Measurements from ENCODE around the gene AARS1. TPM values are rescaled to one million over a fixed set of nuclear protein-coding genes. Genes with fewer than 3 reads are reported as not detected.

AARS1 gene
- total and polyA plus RNA-seq, 2 of the 8 experiments (the other 6 are each of a cell fraction or from before 2014, with no cell fraction given), result 130 to 235 TPM

DNA sequence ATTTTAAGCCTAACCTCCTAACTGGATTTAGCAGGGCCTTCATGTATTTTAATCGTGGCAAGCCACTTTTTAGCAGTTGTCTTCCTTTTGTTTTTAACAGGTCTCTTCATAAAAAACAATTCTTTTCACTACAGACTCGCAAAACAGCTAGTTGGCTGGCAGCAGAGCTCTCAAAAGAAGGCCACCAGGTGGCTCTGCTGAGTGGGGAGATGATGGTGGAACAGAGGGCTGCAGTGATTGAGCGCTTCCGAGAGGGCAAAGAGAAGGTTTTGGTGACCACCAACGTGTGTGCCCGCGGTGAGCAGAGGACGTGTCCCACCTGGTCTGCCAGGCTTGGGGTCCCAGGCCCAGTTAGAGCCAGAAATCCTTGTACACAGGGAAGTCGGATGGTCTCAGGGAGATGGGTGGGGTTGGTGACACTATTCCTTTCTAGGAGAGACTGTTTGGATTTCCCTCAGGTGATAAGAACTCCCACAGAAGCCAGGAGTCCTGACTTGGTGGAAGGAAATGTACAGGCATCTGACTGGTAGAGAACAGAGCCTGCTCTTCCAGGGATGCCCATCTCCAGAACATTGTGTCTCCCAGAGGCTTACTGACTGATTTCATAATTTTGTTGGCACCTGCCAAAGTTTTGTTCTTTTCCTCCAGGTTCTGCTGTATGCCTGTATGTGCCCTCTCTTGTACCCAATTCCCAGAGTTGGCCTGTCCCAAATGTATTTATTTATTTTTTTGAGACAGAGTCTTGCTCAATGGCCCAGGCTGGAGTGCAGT, 42.5 kb upstream of the AARS1 start:
- no peak overlapping the region for H3K9ac ChIP-seq (replicated peaks in 1 of 4; ENCODE audit: extremely low read depth in 1 of 4, low read depth in 3 of 4, low read length in 3 of 4)
- H2AFZ ChIP-seq (ENCODE audit: low read length), result no peak overlapping the region
- H2BK15ac ChIP-seq (ENCODE audit: low read length), result no peak overlapping the region
- H3K18ac ChIP-seq (ENCODE audit: extremely low read depth, low read length), result no peak overlapping the region
- H4K20me1 ChIP-seq (replicated peaks in 1 of 2; ENCODE audit: control insufficient read depth in 1 of 2, insufficient read depth in 2 of 2, low read length in 2 of 2), result no peaks in the 10 kb centered on the region
- ChIA-PET CTCF (ENCODE audit: partially characterized antibody) (interaction anchor here (0.6 to 2.8 kb wide), 14 partner anchors 10 to 404 kb away, joined by 3 to 24 read pairs (median 3); partner anchors contain the start of gene DDX19A), POLR2A (ENCODE audit: partially characterized antibody) (interaction anchor here (1.1 to 3.2 kb wide), 6 partner anchors 9 to 59 kb away, joined by 3 to 18 read pairs (median 4); partner anchors contain the start of genes AARS1 and DDX19B)
- no peaks in the 10 kb centered on the region for H3K23me2 ChIP-seq (ENCODE audit: low read depth, low read length)
- no peak overlapping the region for H3K4ac ChIP-seq (replicated peaks; ENCODE audit: insufficient read length, low read depth, low read length)
- H2BK12ac ChIP-seq (ENCODE audit: low read depth, low read length), result no peak overlapping the region
- DNase-seq (ENCODE audit: low read depth in 1 of 2, low spot score in 2 of 2), result no peak
- H3K9me3 ChIP-seq (ENCODE audit: insufficient read depth in 2 of 2, low read depth in 1 of 2, low read length in 1 of 2), result no peaks in the 10 kb centered on the region
- no peaks in the 10 kb centered on the region for H3K4me1 ChIP-seq (replicated peaks in 1 of 4; ENCODE audit: control insufficient read depth in 3 of 4, insufficient read depth in 4 of 4, low read length in 3 of 4)
- H3K27ac ChIP-seq (ENCODE audit: low read depth, low read length), result no peak overlapping the region
- no peak overlapping the region for H2BK120ac ChIP-seq (replicated peaks; ENCODE audit: low read depth, low read length)
- H3K79me1 ChIP-seq (ENCODE audit: low read depth, low read length), result no peaks in the 10 kb centered on the region
- H2AK5ac ChIP-seq (ENCODE audit: low read depth, low read length), result no peak overlapping the region
- H2BK20ac ChIP-seq (ENCODE audit: low read length), result no peak overlapping the region
- H3K14ac ChIP-seq (ENCODE audit: insufficient read length), result no peak overlapping the region
- no peak overlapping the region for H4K8ac ChIP-seq (ENCODE audit: extremely low read depth, insufficient read depth, low read length)
- no peak overlapping the region for H2BK5ac ChIP-seq (ENCODE audit: low read depth, low read length)
- no peak overlapping the region for H3K4me2 ChIP-seq (ENCODE audit: insufficient read depth in 1 of 2, low read depth in 2 of 2, low read length in 2 of 2)
- no peak overlapping the region for H3K23ac ChIP-seq (ENCODE audit: insufficient read length)
- H4K91ac ChIP-seq (replicated peaks; ENCODE audit: insufficient read length, low read length), result no peak overlapping the region
- no peak overlapping the region for H4K5ac ChIP-seq (ENCODE audit: insufficient read length, low read depth, low read length)
- H3K36me3 ChIP-seq (ENCODE audit: control insufficient read depth in 2 of 4, insufficient read depth in 4 of 4, low read length in 3 of 4), result peaks cover 17 to 31% (median 28%) of the 10 kb centered on the region in 4 experiments
- peak; percentile 69 for FAIRE-seq
- 85% methylated on average over 9 of the region's 9 CpGs; no CpG with 5 or more reads in 1 of the 2 experiments for WGBS, 2 experiments (ENCODE audit: extremely low coverage in 1 of 2, insufficient coverage in 1 of 2, insufficient read length in 1 of 2, insufficient replicate concordance in 2 of 2, low coverage in 1 of 2, low lambda C conversion rate in 2 of 2, missing lambda C conversion rate in 1 of 2)
- no peaks in the 10 kb centered on the region for H3K27me3 ChIP-seq (replicated peaks in 1 of 4; ENCODE audit: control insufficient read depth in 3 of 4, extremely low read depth in 1 of 4, insufficient read depth in 3 of 4, low read length in 3 of 4)
- H3K56ac ChIP-seq (replicated peaks; ENCODE audit: insufficient read length, low read depth, low read length), result no peak overlapping the region
- no peaks in the 10 kb centered on the region for H3K79me2 ChIP-seq (ENCODE audit: control insufficient read depth in 1 of 2, insufficient read depth in 2 of 2, low read length in 2 of 2)
- no peak overlapping the region for H3K4me3 ChIP-seq (ENCODE audit: extremely low read depth in 1 of 4, insufficient read depth in 2 of 4, low read depth in 3 of 4, low read length in 4 of 4)
- TF ChIP-seq KDM1A (IDR thresholded peaks at IDR 0.05; ENCODE audit: borderline replicate concordance, low read length), result no peak
- no peak for TF ChIP-seq CEBPB (IDR thresholded peaks at IDR 0.05; ENCODE audit: low read depth, low read length)
- TF ChIP-seq GTF2F1 (IDR thresholded peaks at IDR 0.05; ENCODE audit: borderline replicate concordance, low read depth, low read length), result no peak
- TF ChIP-seq, protein P1, sequence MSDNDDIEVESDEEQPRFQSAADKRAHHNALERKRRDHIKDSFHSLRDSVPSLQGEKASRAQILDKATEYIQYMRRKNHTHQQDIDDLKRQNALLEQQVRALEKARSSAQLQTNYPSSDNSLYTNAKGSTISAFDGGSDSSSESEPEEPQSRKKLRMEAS (IDR thresholded peaks at IDR 0.05), result no peak
- no peak for TF ChIP-seq TAF7 (optimal IDR thresholded peaks at IDR 0.05; ENCODE audit: borderline replicate concordance, low read depth, low read length)
- TF ChIP-seq RAD21 (IDR thresholded peaks at IDR 0.05 in 1 of 2, conservative IDR thresholded peaks at IDR 0.05 in 1 of 2; ENCODE audit: low read depth in 2 of 2, low read length in 2 of 2), result peak; percentile 22 to 38; a peak in 3 of 4 replicates
- TF ChIP-seq POLR2AphosphoS5 (IDR thresholded peaks at IDR 0.05; ENCODE audit: low read depth, low read length), result no peak
- TF ChIP-seq JUND (IDR thresholded peaks at IDR 0.05; ENCODE audit: low read length), result no peak
- TF ChIP-seq TBP (IDR thresholded peaks at IDR 0.05; ENCODE audit: low read depth, low read length), result no peak

Data from H1 (cell line).